ENCODE data around the gene OR52A5.
"Not testable (repeated sequence)": the region's sequence is repeated elsewhere in the genome, so short reads cannot be mapped to it uniquely, and the experiment has no call there.

The OR52A5 gene

DNA sequence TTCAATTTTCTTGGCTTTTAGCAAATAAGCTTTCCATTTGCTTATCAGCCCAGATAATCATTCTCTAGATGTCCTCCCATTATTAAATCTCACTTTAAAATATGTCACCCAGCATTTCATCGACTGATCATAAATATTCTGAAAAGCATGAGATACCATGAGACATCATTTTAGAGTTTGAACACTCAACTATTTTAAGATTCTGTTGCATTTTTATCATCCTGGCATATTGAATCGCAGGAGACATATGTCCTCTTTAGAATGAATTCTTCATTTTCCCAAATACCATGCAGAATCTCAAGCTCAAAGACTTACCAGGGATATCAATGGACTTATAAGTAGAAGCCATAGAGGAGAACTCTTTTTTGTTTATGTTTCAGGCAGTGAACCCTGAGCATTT is at the start of gene OR52A5:
Gene OR52A5 (minus strand): TSS at position 361 of the 400 bp plus-strand sequence. CDS start 5,714 bp downstream, outside the sequence.
- DNase-seq, result no peak

DNA sequence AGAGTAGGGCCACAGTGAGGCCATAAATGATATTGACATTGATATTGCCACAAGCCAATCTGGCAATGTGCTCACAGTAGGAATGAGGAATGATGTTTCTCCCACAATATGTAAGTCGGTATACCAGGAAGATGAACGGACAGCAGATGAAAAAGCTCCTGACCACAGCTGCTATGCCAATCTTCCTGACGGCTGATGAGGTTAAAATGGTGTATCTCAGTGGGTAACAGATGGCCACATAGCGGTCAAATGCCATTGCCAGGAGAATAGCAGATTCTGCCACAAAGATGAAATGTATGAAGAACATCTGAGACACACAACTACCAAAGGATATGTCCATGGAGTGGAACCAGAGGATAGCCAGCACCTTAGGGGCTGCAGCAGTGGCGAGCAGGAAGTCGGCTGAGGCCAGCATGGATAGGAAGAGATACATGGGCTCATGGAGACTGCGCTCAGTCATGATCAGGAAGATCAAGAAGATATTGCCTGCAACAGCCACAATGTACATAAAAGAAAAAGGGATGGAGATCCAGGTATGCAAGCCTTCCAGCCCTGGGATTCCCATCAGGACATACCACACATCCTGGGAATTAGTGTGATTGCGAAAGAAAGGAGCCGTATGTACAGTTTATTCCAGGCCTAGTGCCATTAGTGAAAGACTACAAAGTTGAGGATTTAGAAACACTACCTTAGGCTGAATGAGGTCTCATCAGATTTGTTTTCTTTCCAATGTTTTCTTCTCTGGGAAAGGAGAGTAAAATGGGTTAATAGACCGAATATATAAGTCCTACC is 40.1 kb upstream of the OR52A5 start:
- no peak for DNase-seq

DNA sequence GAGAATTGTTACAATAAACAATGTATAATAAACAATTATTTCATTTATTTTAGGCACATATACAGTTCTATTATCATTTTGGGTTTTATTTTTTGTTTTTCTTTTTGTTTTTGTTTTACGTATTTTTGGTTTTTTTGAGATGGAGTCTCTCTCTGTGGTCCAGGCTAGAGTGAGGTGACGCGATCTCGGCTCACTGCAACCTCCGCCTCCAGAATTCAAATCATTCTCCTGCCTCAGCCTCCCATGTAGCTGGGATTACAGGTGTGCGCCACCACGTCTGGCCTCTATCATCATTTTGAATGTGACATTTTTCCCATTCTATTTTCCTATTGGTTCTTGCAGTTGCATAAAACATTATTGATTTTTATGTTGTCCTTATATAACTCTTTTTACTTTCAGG is 36.8 kb upstream of the OR52A5 start:
- DNase-seq, result no peak

DNA sequence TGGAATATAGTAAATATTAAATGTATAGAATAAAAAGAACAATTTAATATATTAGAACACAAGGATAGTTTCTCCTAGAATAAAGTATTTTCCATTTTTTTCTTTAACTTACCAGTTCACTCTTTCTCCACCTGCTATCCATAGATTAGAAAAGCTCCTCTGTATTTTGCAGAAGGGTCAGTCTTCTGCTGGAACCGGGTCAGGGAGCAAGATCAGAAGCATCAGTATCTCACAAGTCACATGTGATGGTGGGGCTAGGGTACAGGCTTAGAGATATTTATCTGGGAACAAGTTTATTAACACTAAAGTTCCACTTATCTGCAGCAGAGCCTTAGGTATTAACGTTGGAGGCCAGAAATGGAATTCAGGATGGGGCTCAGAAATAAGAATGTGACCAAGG is 33.7 kb upstream of the OR52A5 start:
- DNase-seq, result no peak

DNA sequence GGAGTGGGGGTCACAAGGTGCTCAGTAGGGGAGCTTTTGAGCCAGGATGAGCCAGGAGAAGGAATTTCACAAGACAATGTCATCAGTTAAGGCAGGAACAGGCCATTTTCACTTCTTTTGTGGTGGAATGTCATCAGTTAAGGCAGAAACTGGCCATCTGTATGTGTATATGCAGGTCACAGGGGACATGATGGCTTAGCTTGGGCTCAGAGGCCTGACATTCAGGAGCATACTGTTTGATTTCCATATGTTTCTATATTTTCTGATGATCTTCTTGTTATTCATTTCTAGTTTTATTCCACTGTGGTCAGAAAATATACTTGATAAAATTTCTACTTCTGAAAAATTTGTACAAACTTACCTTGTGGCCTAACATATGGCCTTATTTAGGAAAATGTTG is 27.7 kb upstream of the OR52A5 start:
- not testable (repeated sequence) for DNase-seq

DNA sequence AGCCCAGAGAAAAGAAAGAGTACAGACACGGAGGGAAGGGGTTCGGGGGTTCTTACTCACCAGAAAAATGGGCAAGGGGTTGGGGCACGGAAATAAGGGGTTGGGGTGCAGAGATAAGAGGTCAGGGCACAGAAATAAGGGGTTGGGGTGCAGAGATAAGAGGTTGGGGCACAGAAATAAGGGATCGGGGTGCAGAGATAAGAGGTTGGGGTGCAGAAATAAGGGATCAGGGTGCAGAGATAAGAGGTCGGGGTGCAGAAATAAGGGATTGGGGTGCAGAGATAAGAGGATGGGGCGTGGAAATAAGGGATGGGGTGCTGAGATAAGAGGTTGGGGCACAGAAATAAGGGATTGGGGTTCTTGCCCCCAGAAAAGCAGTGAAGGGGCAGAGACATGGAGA is 26.7 kb upstream of the OR52A5 start:
- DNase-seq, result not testable (repeated sequence)

DNA sequence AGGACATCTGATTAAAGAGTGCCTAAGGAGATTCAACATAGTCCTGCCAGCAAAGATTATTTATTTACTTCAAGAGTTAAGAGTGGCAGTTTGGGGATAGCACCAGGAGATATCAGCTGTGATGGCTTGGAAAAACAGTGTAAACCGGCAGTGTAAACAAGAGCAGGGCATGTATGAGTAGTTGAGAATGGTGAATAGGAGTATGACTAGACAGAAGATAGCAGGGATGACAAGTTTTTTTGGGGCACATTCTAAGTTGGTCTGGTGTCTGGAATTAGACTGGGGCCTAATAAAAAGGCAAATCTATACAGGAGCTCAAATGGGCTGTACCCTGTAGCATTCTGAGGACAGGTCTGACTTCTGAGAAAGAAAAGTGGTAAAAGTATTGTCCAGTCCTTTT is 22.9 kb upstream of the OR52A5 start:
- DNase-seq, result not testable (repeated sequence)

DNA sequence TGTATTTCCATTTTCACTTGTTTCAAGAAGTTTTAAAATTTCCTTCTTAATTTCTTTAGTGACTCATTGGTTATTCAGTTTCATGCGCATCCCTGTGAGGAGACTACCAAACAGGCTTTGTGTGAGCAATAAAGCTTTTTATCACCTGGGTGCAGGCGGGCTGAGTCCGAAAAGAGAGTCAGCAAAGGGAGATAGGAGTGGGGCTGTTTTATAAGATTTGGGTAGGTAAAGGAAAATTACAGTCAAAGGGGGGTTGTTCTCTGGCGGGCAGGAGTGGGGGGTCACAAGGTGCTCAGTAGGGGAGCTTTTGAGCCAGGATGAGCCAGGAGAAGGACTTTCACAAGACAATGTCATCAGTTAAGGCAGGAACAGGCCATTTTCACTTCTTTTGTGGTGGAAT is 22.1 kb upstream of the OR52A5 start:
- not testable (repeated sequence) for DNase-seq

DNA sequence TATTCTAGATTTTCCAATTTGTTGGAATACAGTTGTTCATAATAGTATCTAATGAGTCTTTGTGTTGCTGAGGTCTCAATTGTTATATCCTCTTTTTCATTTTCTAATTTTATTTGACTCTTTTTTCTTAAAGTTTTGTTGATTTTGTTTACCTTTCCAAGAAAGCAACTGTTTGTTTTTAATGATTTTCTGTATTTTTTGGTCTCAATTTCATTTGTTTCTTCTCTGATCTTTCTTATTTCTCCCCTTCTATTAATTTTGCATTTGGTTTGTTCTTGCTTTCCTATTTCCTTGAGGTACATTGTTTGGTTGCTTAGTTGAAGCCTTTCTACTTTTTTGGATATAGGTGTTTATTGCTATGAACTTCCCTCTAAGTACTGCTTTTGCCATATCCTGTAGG is 21.6 kb upstream of the OR52A5 start:
- no peak for DNase-seq

DNA sequence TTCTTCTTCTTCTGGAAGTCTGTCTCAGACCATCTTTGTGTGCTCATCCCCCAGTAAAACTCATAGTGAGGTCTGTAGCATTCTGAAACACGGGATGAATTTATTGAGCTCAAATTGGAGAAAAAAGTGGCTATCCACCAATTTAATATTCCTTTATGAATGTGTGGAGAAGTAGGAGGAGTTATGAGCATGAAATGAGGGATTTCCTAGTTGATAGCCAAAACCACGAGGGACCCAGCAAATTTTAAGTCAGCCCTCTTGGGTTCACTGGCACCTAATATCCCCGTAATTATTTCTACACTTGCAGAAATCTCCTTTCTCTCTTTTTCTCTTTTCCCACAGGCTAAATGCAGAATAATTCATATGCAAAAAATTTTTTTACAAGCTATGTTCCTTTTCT is 16.5 kb upstream of the OR52A5 start, which contains the start of gene OR52A1:
Gene OR52A1 (minus strand): TSS at position 101 of the 400 bp plus-strand sequence. CDS start 2,388 bp downstream, outside the sequence.
- no peak for DNase-seq

DNA sequence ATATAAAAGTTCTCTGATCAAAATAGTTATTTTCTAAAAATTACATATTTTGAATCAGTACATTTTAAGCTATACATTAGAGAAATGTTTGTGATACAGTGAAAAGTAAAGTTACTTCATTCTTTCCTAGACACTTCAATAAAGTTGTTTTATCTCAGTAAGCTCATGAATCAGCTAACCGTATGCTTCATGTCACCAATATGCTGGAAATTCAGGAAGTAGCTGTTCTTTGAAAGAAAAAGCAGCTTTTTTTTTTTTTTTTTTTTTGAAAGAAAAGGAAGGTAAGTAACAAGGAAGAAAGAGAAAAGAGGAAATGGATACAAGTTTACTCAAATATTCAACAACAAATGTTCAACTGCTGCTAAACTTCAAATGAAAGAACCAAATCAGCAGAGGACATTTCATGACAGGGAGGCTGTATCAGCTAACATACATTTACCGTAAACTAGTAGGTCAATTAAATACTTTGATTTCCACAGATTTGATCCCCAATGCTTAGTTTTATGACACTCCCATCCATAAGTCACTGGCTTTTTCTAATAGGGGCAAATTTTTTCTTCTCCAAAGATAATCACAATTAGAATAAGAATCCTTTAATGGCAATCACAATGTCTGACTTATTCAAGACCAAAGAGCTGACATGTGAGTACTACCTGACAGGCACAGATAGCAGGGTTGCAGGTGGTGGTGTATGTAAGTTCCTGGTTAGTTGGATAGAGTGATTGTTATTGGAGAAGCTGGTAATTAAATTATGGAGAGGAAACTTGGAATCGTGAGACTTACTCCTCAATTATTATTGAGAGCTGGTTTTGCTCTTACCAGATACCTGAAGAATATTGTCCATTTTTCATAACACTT is 15.6 kb upstream of the OR52A5 start:
- DNase-seq, result no peak

DNA sequence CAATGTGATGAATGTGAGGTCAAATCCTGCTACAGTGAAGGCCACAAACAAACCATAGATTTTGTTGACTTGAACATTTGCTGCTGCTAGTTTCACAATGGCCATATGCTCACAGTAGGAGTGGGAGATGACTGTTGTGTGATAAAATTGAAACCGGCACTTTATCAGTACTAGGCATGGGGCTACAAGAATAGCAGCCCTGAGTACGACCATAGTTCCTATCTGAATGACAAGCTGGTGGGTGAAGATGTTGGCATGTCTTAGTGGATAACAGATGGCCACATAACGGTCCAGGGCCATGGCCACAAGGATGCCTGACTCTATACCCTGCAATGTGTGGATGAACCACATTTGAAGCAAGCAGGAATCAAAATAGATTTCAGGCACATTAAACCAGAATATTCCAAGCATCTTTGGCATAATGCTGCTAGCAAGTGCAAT is 13.6 kb upstream of the OR52A5 start:
- DNase-seq, result no peak

DNA sequence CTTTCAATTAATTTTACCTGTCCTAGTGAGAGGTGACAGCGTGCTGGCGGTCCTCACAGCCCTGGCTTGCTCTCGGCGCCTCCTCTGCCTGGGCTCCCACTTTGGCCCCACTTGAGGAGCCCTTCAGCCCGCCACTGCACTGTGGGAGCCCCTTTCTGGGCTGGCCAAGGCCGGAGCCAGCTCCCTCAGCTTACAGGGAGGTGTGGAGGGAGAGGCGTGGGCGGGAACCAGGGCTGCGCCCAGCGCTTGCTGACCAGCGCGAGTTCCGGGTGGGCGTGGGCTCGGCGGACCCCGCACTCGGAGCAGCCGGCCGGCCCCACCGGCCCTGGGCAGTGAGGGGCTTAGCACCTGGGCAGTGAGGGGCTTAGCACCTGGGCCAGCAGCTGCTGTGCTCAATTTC is 6.0 kb upstream of the OR52A5 start:
- not testable (repeated sequence) for DNase-seq

DNA sequence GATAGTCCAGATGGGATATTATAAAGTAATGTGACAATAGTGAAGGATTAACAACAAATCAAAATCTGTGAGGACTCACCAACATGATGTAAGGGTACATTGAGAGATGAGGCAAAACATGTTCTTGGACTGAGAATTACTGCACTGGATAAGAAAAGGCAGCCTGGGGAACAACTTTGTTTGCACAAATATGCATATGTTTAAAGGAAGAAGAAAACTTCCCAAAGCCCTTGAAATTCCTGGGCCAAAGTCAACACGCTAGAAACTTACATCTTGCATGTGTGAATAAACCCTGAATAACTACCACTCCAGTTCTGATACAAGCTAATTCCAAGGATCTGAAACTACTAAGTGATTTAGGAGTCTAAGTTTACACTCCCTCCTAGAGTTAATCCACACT is 1.1 kb downstream of the OR52A5 start:
- DNase-seq, result no peak

DNA sequence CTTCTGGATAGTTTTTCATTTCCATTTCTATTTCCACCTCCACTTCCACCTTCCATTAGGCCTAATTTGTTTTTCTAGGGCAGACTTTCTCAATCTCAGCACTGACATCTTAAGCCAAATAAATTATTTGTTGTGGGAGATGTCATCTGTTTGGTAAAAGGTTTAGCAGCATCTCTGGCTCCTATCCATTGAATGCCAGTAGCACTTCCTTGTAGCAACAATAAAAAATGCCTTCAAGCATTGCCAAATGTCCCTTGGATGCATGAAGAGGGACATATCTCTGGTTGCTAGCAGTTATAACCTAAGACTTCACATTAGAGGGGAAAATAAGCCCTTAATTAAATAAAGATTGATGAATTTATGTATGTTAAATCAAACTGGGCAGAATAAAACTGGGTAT is 1.9 kb downstream of the OR52A5 start:
- DNase-seq, result no peak

DNA sequence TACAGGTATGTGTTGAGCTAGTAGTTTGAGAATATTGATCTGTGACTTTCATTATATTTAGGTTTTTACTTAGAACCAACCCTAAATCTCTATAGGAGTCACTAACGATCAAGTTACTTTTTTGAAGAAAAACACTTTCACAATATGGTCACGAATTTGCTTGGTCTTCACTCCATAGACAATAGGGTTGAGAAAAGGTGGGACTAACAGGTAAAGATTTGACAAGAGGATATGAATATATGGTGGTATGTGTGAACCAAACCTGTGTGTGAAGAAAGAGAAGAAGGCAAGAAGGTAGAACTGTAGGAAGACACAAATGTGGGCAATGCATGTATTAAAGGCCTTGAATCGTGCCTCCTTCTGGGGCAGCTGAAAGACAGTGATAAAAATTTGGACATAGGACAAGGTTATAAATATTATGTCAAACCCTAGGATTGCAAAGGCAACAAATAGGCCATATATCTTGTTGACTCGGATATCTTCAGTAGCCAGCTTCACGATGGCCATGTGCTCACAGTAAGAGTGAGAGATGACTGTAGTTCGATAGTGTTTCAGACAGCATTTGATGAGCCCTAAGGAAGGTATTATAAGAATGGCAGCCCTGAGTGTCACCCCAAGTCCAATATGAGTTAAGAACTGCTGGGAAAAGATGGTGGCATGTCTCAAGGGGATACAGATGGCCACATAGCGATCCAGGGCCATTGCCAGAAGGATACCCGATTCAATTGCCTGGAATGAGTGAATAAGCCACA is 6.4 kb downstream of the OR52A5 start:
- no peak for DNase-seq

DNA sequence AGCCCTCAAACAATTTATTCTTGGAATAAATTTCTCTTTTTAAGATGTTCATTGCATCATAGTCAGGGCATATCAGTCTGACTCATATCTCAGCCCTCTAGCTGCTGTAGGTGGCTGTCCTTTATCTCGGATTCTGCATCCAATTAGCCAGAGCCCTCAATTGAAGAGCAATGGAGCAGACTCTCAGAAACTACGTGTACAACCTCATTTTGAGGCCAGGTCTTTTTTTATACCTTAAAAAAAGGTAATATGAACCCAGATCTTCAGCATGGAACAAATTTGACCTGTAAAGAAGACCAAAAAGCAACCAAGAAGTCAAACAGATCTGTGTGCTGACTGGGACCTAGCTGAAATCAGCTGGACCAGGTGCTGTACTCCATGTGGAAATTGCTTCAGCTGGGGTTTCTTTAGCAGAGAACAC is 8.7 kb downstream of the OR52A5 start:
- DNase-seq, result no peak

DNA sequence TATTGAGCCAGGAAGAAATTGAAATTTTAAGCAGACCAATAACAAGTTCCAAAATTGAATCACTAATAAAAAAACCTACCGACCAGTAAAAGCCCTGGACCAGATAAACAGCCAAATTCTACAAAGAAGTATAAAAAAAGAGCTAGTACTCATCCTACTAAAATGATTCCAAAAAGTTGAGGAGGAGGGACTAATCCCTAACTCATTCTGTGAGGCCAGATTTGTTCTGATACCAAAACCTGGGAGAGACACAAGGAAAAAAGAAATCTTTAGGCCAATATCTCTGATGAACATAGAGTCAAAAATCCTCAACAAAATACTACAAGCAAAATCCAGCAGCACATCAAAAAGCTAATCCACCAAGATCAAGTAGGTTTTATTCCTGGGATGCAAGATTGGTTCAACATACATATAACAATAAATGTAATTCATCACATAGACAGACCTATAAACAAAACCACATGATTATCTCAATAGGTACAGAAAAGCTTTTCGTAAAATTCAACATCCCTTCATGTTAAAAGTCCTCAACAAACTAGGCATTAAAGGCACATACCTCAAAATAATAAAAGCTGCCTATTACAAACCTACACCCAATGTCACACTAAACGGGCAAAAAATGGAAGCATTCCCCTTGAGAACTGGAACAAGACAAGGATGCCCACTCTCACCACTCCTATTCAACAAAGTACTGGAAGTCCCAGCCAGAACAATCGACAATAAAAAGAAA is 13.1 kb downstream of the OR52A5 start:
- no peak for DNase-seq

DNA sequence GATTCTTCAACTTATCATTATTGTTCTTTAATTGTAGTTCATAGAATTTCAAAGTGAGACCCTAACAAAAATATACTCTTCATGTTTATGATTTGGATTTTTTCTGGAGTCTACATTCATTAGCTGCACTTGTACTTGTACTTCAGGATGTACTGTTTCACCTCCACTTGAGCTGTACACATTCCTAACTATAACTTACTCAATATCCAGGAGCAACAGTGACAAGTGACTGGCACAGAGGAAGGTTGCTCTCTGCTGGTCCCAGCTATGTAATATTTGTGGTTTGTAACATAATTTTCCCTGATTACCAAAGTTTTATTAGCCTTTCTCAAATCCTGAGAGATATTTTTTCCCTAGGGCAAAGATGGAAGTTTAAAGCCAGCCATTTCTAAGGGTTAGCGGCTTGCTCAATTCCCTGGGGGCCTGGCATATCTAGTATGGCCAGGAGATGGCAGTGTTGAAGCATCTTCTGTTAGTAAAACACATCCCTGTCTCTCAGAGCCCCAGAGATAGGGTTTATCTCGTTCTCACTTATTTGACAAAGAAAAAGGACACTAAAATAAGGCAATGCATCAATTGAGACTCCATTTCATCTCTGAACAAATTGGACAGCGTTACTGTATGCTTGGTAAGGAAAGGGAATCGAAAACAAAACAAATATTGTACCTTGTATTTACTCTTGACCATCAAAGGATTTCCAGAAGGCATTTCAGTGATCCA is 14.2 kb downstream of the OR52A5 start:
- DNase-seq, result peak; percentile 72

DNA sequence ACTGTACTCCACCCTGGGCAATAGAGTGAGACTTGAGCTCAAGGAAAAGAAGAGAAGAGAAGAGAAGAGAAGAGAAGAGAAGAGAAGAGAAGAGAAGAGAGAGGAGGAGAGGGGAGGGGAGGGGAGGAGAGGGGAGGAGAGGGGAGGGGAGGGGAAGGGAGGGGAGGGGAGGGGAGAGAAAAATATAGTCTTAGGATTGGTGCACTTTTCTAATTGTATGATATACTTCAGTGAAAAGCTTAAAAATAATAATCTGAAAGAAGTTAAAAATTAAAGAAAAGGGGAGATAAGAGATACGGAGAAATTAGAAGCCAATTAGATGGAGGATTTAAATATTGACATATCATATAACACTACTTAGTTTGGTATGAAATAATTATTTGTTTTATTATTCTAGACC is 19.3 kb downstream of the OR52A5 start:
- no peak for DNase-seq

DNA sequence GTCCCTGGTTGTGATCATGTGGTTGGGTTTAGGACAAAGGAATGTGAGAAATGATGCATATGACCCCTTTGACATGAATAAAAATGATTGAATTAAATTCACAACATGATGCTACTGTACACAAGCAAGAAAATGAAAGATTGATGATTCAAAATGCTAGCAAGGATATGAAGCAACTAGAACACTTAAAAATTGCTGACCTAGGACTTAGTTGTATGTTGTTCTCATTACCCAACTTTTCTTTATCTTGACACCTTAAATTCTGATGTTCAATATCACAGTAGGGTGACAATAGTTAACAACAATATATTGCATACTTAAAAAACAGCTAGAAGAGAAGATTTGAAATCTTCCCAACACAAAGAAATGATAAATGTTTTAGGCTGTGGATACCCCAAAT is 20.6 kb downstream of the OR52A5 start:
- DNase-seq, result no peak

DNA sequence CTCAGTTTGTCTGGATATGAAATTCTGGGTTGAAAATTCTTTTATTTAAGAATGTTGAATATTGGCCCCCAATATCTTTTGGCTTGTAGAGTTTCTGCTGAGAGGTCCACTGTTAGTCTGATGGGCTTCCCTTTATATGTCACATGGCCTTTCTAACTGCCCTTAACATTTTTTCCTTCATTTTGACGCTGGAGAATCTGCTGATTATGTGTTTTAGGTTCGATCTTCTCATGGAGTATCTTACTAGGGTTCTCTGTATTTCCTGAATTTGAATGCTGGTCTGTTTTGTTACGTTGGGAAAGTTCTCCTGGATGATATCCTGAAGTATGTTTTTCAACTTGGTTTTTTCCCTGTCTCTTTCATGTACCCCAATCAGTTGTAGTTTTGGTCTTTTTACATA is 22.8 kb downstream of the OR52A5 start:
- DNase-seq, result no peak
